ENCODE results near the gene S1PR3. TPM values are rescaled to one million over a fixed set of nuclear protein-coding genes. Genes with fewer than 3 reads are reported as not detected.

The S1PR3 gene
- polyA plus RNA-seq, 2 of the 4 experiments (the other 2 are of a cell fraction) = 26.4 to 33.7 TPM

GRCh38 chr9:88993871-88994460, 2.7 kb downstream of the S1PR3 start (continued):
- TF ChIP-seq MAX (IDR thresholded peaks at IDR 0.05) (no peak), ESRRA (IDR thresholded peaks at IDR 0.05; ENCODE audit: borderline replicate concordance, low read length) (no peak), HMGXB4 (CRISPR knock-in tag; IDR thresholded peaks at IDR 0.05; ENCODE audit: borderline replicate concordance) (no peak), HOXB13 (CRISPR knock-in tag; IDR thresholded peaks at IDR 0.05; ENCODE audit: low read depth) (no peak), POLR2A (IDR thresholded peaks at IDR 0.05; ENCODE audit: low read length) (no peak), HDAC2 (IDR thresholded peaks at IDR 0.05) (no peak), E2F6 (IDR thresholded peaks at IDR 0.05; ENCODE audit: borderline replicate concordance, low read depth) (no peak), ATOH8 (CRISPR knock-in tag; IDR thresholded peaks at IDR 0.05; ENCODE audit: low read depth) (no peak), CHD4 (IDR thresholded peaks at IDR 0.05; ENCODE audit: borderline replicate concordance) (no peak)

DNA sequence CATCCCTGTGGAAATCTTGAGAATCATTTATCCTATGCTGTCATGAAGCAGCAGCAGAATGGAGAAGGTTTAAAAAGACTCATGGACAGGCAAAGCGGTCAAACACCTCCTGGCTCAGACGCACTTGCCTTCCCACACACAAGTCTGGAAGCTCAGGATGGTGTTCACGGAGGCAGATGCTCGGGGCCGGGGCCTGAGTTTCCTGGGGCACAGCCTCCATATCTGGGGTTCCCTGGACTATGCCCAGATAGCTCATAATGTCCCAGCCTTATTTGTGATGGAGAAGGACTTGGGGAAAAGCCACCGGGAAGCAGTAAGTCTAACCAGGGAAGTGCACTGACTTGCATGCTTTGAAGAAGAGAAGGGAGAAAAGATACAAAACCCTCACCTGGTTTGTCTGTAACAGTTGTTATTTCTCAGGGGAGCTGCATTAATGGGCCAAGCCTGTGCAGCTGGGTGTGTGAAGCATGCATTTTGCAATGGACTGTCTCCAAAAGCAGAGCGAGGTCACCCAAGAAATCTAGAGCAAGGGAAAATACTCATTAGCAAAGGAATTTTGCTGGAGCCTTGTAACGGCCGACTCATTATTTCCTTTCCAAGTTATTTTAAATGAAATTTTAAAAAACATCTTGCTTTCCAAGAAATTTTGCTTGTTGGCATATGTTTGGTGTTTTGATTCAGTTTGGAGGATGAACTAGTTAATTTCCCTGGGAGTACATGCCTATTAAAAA, 3.4 kb downstream of the S1PR3 start:
- DNase-seq (ENCODE audit: low read depth in 1 of 2, low spot score in 1 of 2) (no peak), ATAC-seq (no peak), FAIRE-seq (no peak)
- Histone ChIP-seq H3K27ac (peak overlapping the region in 1 of 2 experiments; percentile 18; a peak in 1 of 6 replicates), H3K4me2 (peak overlapping the region; percentile 59), H3K9me3 (no peaks in the 10 kb centered on the region), H3K4me3 (no peak overlapping the region), H3K4me1 (peaks cover 41% of the 10 kb centered on the region)
- TF ChIP-seq FOSB (CRISPR knock-in tag; IDR thresholded peaks at IDR 0.05) = no peak
- TF ChIP-seq, protein P1, sequence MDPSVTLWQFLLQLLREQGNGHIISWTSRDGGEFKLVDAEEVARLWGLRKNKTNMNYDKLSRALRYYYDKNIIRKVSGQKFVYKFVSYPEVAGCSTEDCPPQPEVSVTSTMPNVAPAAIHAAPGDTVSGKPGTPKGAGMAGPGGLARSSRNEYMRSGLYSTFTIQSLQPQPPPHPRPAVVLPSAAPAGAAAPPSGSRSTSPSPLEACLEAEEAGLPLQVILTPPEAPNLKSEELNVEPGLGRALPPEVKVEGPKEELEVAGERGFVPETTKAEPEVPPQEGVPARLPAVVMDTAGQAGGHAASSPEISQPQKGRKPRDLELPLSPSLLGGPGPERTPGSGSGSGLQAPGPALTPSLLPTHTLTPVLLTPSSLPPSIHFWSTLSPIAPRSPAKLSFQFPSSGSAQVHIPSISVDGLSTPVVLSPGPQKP (IDR thresholded peaks at IDR 0.05; ENCODE audit: low read depth, low read length) = no peak
- TF ChIP-seq POLR2A (IDR thresholded peaks at IDR 0.05; ENCODE audit: low read length) = no peak
- no peak for TF ChIP-seq ATOH8 (CRISPR knock-in tag; IDR thresholded peaks at IDR 0.05; ENCODE audit: low read depth)
- no peak for TF ChIP-seq HOXB5 (CRISPR knock-in tag; IDR thresholded peaks at IDR 0.05)
- TF ChIP-seq MYC (IDR thresholded peaks at IDR 0.05; ENCODE audit: borderline replicate concordance, low read length) = no peak
- no peak for TF ChIP-seq E2F6 (IDR thresholded peaks at IDR 0.05; ENCODE audit: borderline replicate concordance, low read depth)
- no peak for TF ChIP-seq MAZ (IDR thresholded peaks at IDR 0.05; ENCODE audit: borderline replicate concordance, low read depth, low read length)
- no peak for TF ChIP-seq HEYL (CRISPR knock-in tag; IDR thresholded peaks at IDR 0.05)
- no peak for TF ChIP-seq NPAS2 (CRISPR knock-in tag; IDR thresholded peaks at IDR 0.05; ENCODE audit: borderline replicate concordance)
- TF ChIP-seq HOXA7 (CRISPR knock-in tag; IDR thresholded peaks at IDR 0.05) = no peak
- no peak for TF ChIP-seq FOXS1 (CRISPR knock-in tag; IDR thresholded peaks at IDR 0.05)
- TF ChIP-seq JUNB (IDR thresholded peaks at IDR 0.05) = no peak
- ChIA-PET CTCF (interaction anchor here (0.9 to 1.2 kb wide), 3 partner anchors 13 to 401 kb away, joined by 3 to 4 read pairs (median 3); no protein-coding TSS in a partner anchor), POLR2A (no interaction called here)
- WGBS (ENCODE audit: missing lambda C conversion rate) = 92% methylated on average over 9 of the region's 9 CpGs

All from A549 (cell line).